Neural cell (in vitro differentiated cells): ENCODE measurements around the gene ZRANB3. TPM values are rescaled to one million over a fixed set of nuclear protein-coding genes. Genes with fewer than 3 reads are reported as not detected.

ENCODE experiments used
- H2AFZ ChIP-seq: fragments of 200-600, 300-800 bp; sonication (generic), shearing (Covaris generic); 2 replicates; pipeline ENCODE4 v1.6.0; 2014; ENCODE audit warnings: low read depth, mild to moderate bottlenecking, antibody characterized with exemption, low read length, moderate library complexity
- H3F3A ChIP-seq: fragments of 200-600 bp; shearing (Covaris generic); 2 replicates; pipeline ENCODE4 v1.6.1; 2016; ENCODE audit warnings: mild to moderate bottlenecking, moderate library complexity, mixed read lengths, antibody characterized with exemption, low read length; ENCODE audit not compliant: insufficient read depth, poor library complexity, severe bottlenecking
- H3K27ac ChIP-seq: fragments of 200-600, 300-800 bp; sonication (generic), shearing (Covaris generic); 2 replicates; pipeline ENCODE4 v1.5.1; 2014; ENCODE audit warnings: mild to moderate bottlenecking, low read length, moderate library complexity
- H3K27me3 ChIP-seq: fragments of 300-800, 200-600 bp; sonication (generic), shearing (Covaris generic); 2 replicates; pipeline ENCODE4 v1.6.0; 2014; ENCODE audit warnings: mild to moderate bottlenecking, low read depth, low read length, moderate library complexity; ENCODE audit not compliant: insufficient read depth
- H3K36me3 ChIP-seq: fragments of 300-800, 200-600 bp; sonication (generic), shearing (Covaris generic); 2 replicates; pipeline ENCODE4 v1.5.1; 2014; ENCODE audit warnings: mild to moderate bottlenecking, antibody characterized with exemption, low read length, moderate library complexity; ENCODE audit not compliant: insufficient read depth
- H3K4me2 ChIP-seq: fragments of 300-800, 200-600 bp; sonication (generic), shearing (Covaris generic); 2 replicates; pipeline ENCODE4 v1.6.0; 2014; ENCODE audit warnings: mild to moderate bottlenecking, low read length
- H3K4me3 ChIP-seq: fragments of 300-800, 200-600 bp; sonication (generic), shearing (Covaris generic); 2 replicates; pipeline ENCODE4 v1.5.1; 2014; ENCODE audit warnings: mild to moderate bottlenecking, low read length, moderate library complexity
- H3K79me2 ChIP-seq: fragments of 200-600 bp; shearing (Covaris generic); replicated peaks from 2 replicates; pipeline ENCODE4 v1.6.0; 2014; ENCODE audit warnings: mild to moderate bottlenecking, low read length, moderate library complexity; ENCODE audit not compliant: insufficient read depth
- H3K9ac ChIP-seq: fragments of 300-800, 200-600 bp; sonication (generic), shearing (Covaris generic); 2 replicates; pipeline ENCODE4 v1.6.1; 2016; ENCODE audit warnings: mild to moderate bottlenecking, low read length, mixed read lengths
- H3K9me2 ChIP-seq: fragments of 200-600 bp; shearing (Covaris generic); 2 replicates; pipeline ENCODE4 v1.6.1; 2016; ENCODE audit warnings: mild to moderate bottlenecking, low read length, mixed read lengths; ENCODE audit not compliant: insufficient read depth
- H3K9me3 ChIP-seq: fragments of 200-600, 300-800 bp; sonication (generic), shearing (Covaris generic); 2 replicates; pipeline ENCODE4 v1.6.1; 2016; ENCODE audit warnings: mild to moderate bottlenecking, mixed run types, low read length, moderate library complexity, mixed read lengths
- H4K20me1 ChIP-seq: fragments of 200-600 bp; shearing (Covaris generic); 2 replicates; pipeline ENCODE4 v1.6.1; 2016; ENCODE audit warnings: mild to moderate bottlenecking, mixed run types; ENCODE audit not compliant: insufficient read depth
- EP300 ChIP-seq: fragments of 450-650 bp; conservative IDR thresholded peaks from 2 replicates; pipeline ENCODE4 v1.6.1; 2014; ENCODE audit warnings: antibody characterized with exemption, mild to moderate bottlenecking, moderate library complexity; ENCODE audit not compliant: poor library complexity, severe bottlenecking
- EZH2 ChIP-seq: fragments of 200-600, 300-800 bp; shearing (Covaris generic), sonication (generic); IDR thresholded peaks from 2 replicates; pipeline ENCODE4 v1.6.1; 2014; ENCODE audit warnings: antibody characterized with exemption, low read length, borderline replicate concordance, mild to moderate bottlenecking; ENCODE audit not compliant: insufficient read depth, poor library complexity, severe bottlenecking
- MXI1 ChIP-seq: fragments of 450-650 bp; conservative IDR thresholded peaks from 2 replicates; pipeline ENCODE4 v1.6.1; 2014; ENCODE audit warnings: antibody characterized with exemption, mild to moderate bottlenecking; ENCODE audit not compliant: poor library complexity, severe bottlenecking
- POLR2AphosphoS5 ChIP-seq: IDR thresholded peaks from 2 replicates; pipeline ENCODE4 v1.6.1; 2012
- RAD21 ChIP-seq: fragments of 450-650 bp; conservative IDR thresholded peaks from 2 replicates; pipeline ENCODE4 v1.6.1; 2014; ENCODE audit warnings: antibody characterized with exemption, mild to moderate bottlenecking, moderate library complexity
- SMC3 ChIP-seq: fragments of 450-650 bp; conservative IDR thresholded peaks from 2 replicates; pipeline ENCODE4 v1.6.1; 2014; ENCODE audit warnings: antibody characterized with exemption, mild to moderate bottlenecking, moderate library complexity; ENCODE audit not compliant: poor library complexity
- TAF1 ChIP-seq: IDR thresholded peaks from 2 replicates; pipeline ENCODE4 v1.6.1; 2012; ENCODE audit warnings: low read depth
- polyA plus RNA-seq: library from polyadenylated mRNA; depleted of rRNA; stranded (reverse); fragments of >200 nt; gene quantifications from 2 replicates; pipeline ENCODE4 v1.2.3, GENCODE V29; 2014
- TF ChIP-seq, protein P1 (sequence below): fragments of 450-650 bp; IDR thresholded peaks from 2 replicates; pipeline ENCODE4 v1.5.1; 2014; ENCODE audit warnings: antibody characterized with exemption, mild to moderate bottlenecking, moderate library complexity; ENCODE audit not compliant: poor library complexity, severe bottlenecking
- TF ChIP-seq, protein P2 (sequence below): IDR thresholded peaks from 2 replicates; pipeline ENCODE4 v1.6.1; 2012; ENCODE audit warnings: borderline replicate concordance

The ZRANB3 gene
- polyA plus RNA-seq, 1 donor from 2014 or later = 3.5 TPM

DNA sequence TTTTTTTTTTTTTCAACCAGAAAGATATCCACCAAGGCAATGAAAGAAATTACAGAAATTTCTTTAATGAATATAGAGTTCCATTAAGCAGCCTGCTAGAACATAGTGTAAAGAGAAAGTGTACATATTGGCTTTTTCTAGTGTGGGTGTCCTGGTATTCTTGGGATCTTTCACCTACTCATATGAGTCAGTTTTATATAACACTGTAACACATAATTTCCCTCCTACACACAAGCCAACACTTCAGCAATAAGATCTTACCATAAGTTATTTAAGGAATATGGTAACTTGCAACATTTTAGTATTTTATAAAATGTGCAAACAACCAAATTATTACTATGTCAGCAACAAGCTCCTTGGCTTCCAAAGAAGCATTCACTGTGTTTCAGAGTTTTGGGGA is 59.9 kb downstream of the ZRANB3 start:
- Histone ChIP-seq H3K4me2 (no peak overlapping the region), H3K27ac (no peak overlapping the region), H3K27me3 (no peaks in the 10 kb centered on the region), H3K9ac (no peak overlapping the region), H3K9me3 (no peaks in the 10 kb centered on the region), H2AFZ (no peak overlapping the region), H3K9me2 (no peaks in the 10 kb centered on the region), H3F3A (no peaks in the 10 kb centered on the region), H3K4me3 (no peak overlapping the region), H3K36me3 (no peaks in the 10 kb centered on the region), H4K20me1 (no peaks in the 10 kb centered on the region), H3K79me2 (no peaks in the 10 kb centered on the region)
- TF ChIP-seq, protein P1, sequence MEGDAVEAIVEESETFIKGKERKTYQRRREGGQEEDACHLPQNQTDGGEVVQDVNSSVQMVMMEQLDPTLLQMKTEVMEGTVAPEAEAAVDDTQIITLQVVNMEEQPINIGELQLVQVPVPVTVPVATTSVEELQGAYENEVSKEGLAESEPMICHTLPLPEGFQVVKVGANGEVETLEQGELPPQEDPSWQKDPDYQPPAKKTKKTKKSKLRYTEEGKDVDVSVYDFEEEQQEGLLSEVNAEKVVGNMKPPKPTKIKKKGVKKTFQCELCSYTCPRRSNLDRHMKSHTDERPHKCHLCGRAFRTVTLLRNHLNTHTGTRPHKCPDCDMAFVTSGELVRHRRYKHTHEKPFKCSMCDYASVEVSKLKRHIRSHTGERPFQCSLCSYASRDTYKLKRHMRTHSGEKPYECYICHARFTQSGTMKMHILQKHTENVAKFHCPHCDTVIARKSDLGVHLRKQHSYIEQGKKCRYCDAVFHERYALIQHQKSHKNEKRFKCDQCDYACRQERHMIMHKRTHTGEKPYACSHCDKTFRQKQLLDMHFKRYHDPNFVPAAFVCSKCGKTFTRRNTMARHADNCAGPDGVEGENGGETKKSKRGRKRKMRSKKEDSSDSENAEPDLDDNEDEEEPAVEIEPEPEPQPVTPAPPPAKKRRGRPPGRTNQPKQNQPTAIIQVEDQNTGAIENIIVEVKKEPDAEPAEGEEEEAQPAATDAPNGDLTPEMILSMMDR = no peak
- TF ChIP-seq MXI1 (no peak), EP300 (no peak), RAD21 (no peak), POLR2AphosphoS5 (no peak), SMC3 (no peak), EZH2 (no peak), TAF1 (no peak)
- TF ChIP-seq, protein P2, sequence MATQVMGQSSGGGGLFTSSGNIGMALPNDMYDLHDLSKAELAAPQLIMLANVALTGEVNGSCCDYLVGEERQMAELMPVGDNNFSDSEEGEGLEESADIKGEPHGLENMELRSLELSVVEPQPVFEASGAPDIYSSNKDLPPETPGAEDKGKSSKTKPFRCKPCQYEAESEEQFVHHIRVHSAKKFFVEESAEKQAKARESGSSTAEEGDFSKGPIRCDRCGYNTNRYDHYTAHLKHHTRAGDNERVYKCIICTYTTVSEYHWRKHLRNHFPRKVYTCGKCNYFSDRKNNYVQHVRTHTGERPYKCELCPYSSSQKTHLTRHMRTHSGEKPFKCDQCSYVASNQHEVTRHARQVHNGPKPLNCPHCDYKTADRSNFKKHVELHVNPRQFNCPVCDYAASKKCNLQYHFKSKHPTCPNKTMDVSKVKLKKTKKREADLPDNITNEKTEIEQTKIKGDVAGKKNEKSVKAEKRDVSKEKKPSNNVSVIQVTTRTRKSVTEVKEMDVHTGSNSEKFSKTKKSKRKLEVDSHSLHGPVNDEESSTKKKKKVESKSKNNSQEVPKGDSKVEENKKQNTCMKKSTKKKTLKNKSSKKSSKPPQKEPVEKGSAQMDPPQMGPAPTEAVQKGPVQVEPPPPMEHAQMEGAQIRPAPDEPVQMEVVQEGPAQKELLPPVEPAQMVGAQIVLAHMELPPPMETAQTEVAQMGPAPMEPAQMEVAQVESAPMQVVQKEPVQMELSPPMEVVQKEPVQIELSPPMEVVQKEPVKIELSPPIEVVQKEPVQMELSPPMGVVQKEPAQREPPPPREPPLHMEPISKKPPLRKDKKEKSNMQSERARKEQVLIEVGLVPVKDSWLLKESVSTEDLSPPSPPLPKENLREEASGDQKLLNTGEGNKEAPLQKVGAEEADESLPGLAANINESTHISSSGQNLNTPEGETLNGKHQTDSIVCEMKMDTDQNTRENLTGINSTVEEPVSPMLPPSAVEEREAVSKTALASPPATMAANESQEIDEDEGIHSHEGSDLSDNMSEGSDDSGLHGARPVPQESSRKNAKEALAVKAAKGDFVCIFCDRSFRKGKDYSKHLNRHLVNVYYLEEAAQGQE = no peak

DNA sequence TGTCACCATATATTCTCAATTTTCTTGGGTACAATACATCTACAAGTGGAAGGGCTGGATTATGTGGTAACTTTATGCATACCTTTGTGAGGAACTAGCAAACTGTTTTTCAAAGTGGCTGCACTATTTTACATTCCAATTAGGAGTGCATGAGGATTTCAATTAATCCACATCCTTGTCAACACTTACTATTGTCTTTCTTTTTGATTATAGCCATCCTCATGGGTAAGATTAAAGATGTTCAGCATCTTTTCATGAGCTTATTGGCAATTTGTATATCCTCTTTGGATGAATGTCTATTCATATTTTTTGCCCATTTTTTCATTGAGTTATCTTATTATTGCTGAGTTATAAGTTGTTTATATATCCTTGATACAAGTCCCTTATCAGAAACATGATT is 73.7 kb downstream of the ZRANB3 start:
- H3K36me3 ChIP-seq = no peaks in the 10 kb centered on the region
- H3K79me2 ChIP-seq = no peaks in the 10 kb centered on the region
- no peaks in the 10 kb centered on the region for H3K9me3 ChIP-seq
- H3K4me3 ChIP-seq = no peak overlapping the region
- H3F3A ChIP-seq = no peaks in the 10 kb centered on the region
- no peak overlapping the region for H3K4me2 ChIP-seq
- TF ChIP-seq EP300 = no peak
- TF ChIP-seq RAD21 = no peak
- TF ChIP-seq POLR2AphosphoS5 = no peak
- TF ChIP-seq, protein P1 = no peak
- no peak for TF ChIP-seq EZH2
- TF ChIP-seq MXI1 = no peak
- TF ChIP-seq SMC3 = no peak
- TF ChIP-seq, protein P2 = no peak
- TF ChIP-seq TAF1 = no peak
- H3K27me3 ChIP-seq = no peaks in the 10 kb centered on the region
- no peak overlapping the region for H3K9ac ChIP-seq
- H3K27ac ChIP-seq = no peak overlapping the region
- no peak overlapping the region for H2AFZ ChIP-seq
- H3K9me2 ChIP-seq = no peaks in the 10 kb centered on the region
- no peaks in the 10 kb centered on the region for H4K20me1 ChIP-seq
